GM12891 (cell line): ENCODE results near the gene TGOLN2.

Experiments used
- POLR2A ChIP-seq: IDR thresholded peaks from 2 replicates; pipeline ENCODE4 v1.6.1; 2011; ENCODE audit warnings: low read depth, low read length, control low read depth
- POLR2AphosphoS5 ChIP-seq: IDR thresholded peaks from 2 replicates; pipeline ENCODE4 v1.6.1; 2011; ENCODE audit warnings: low read depth, low read length, control low read depth
- POU2F2 ChIP-seq: IDR thresholded peaks from 2 replicates; pipeline ENCODE4 v1.6.1; 2011; ENCODE audit warnings: low read depth, mild to moderate bottlenecking, control low read depth, low read length, moderate library complexity
- SPI1 ChIP-seq: IDR thresholded peaks from 2 replicates; pipeline ENCODE4 v1.6.1; 2011; ENCODE audit warnings: low read depth, low read length, control low read depth
- TAF1 ChIP-seq: IDR thresholded peaks from 2 replicates; pipeline ENCODE4 v1.6.1; 2011; ENCODE audit warnings: low read depth, low read length, control low read depth

- TF ChIP-seq POLR2A (no peak), POLR2AphosphoS5 (no peak), TAF1 (no peak), POU2F2 (no peak), SPI1 (no peak)
These were observed 44.1 kb downstream of the TGOLN2 start for GRCh38 chr2:85283641-85284040.
